IMR-90 (cell line): ENCODE measurements around the gene BMP5. TPM values are rescaled to one million over a fixed set of nuclear protein-coding genes. Genes with fewer than 3 reads are reported as not detected.

Source experiments
- ATAC-seq: fragments of 200-7000 bp; cut with Tn5 transposase; 2 replicates; pipeline ENCODE4 v1.9.1; 2020; ENCODE audit warnings: low read depth, mild to moderate bottlenecking, moderate library complexity
- BruUV-seq: library from RNA; stranded (reverse); fragments of 400-500 nt; replicated peaks from 2 replicates; lab custom pipeline; 2021; lab: Mats Ljungman, UMichigan
- CTCF ChIA-PET: fragments of 300-600 bp; formaldehyde crosslinking; extraction: SDS; loops from one replicate; lab custom pipeline; 2021; ENCODE audit warnings: antibody characterized with exemption; lab: Yijun Ruan, JAX
- POLR2A ChIA-PET: fragments of 300-600 bp; sonication (Branson Sonifier 250); formaldehyde crosslinking; loops from one replicate; lab custom pipeline; 2022; ENCODE audit warnings: antibody characterized with exemption; ENCODE audit not compliant: unreplicated experiment; lab: Charles Lee
- DNase-seq: peaks from one replicate; pipeline ENCODE4 v3.0.0; 2013
- H2AFZ ChIP-seq: replicated peaks from 2 replicates; pipeline ENCODE3; 2013; ENCODE audit warnings: low read length, mild to moderate bottlenecking; ENCODE audit not compliant: poor library complexity
- H2AK5ac ChIP-seq: 2 replicates; pipeline ENCODE4 v1.6.1; 2013; ENCODE audit warnings: low read depth, low read length, inconsistent platforms
- H2AK9ac ChIP-seq: replicated peaks from 2 replicates; pipeline ENCODE3; 2013; ENCODE audit warnings: mild to moderate bottlenecking, low read depth, low read length, moderate library complexity; ENCODE audit not compliant: poor library complexity
- H2BK120ac ChIP-seq: 2 replicates; pipeline ENCODE4 v1.6.1; 2013; ENCODE audit warnings: low read depth, low read length, inconsistent platforms
- H2BK15ac ChIP-seq: 3 replicates; pipeline ENCODE4 v1.6.1; 2013; ENCODE audit warnings: low read depth, low read length, inconsistent platforms
- H2BK20ac ChIP-seq: 2 replicates; pipeline ENCODE4 v1.6.1; 2013; ENCODE audit warnings: low read depth, mild to moderate bottlenecking, inconsistent platforms, low read length, moderate library complexity
- H2BK5ac ChIP-seq: 2 replicates; pipeline ENCODE4 v1.6.1; 2013; ENCODE audit warnings: mild to moderate bottlenecking, low read depth, low read length, inconsistent platforms; ENCODE audit not compliant: poor library complexity, severe bottlenecking
- H3K14ac ChIP-seq: replicated peaks from 2 replicates; pipeline ENCODE4 v1.6.1; 2013; ENCODE audit warnings: low read depth, low read length, inconsistent platforms
- H3K18ac ChIP-seq: 2 replicates; pipeline ENCODE4 v1.6.1; 2013; ENCODE audit warnings: low read depth, low read length, control low read depth
- H3K23ac ChIP-seq: 2 replicates; pipeline ENCODE4 v1.6.1; 2013; ENCODE audit warnings: low read depth, low read length, inconsistent platforms
- H3K27ac ChIP-seq: 2 replicates; pipeline ENCODE4 v1.5.1; 2013; ENCODE audit warnings: mild to moderate bottlenecking, control low read depth, low read length; ENCODE audit not compliant: insufficient read depth
- H3K27me3 ChIP-seq: 2 replicates; pipeline ENCODE4 v1.6.1; 2013; ENCODE audit warnings: low read length; ENCODE audit not compliant: control insufficient read depth, insufficient read depth
- H3K36me3 ChIP-seq: 2 replicates; pipeline ENCODE4 v1.6.1; 2013; ENCODE audit warnings: low read length, mixed read lengths; ENCODE audit not compliant: control insufficient read depth, insufficient read depth
- H3K4ac ChIP-seq: 2 replicates; pipeline ENCODE4 v1.6.1; 2013; ENCODE audit warnings: low read depth, low read length, inconsistent platforms
- H3K4me1 ChIP-seq: 2 replicates; pipeline ENCODE4 v1.6.1; 2013; ENCODE audit warnings: low read length, mixed read lengths; ENCODE audit not compliant: control insufficient read depth, insufficient read depth
- H3K4me2 ChIP-seq: 2 replicates; pipeline ENCODE4 v1.6.1; 2013; ENCODE audit warnings: low read depth, mild to moderate bottlenecking, control low read depth, low read length, moderate library complexity
- H3K4me3 ChIP-seq: 2 replicates; pipeline ENCODE4 v1.5.1; 2013; ENCODE audit warnings: low read depth, mild to moderate bottlenecking, control low read depth, low read length, moderate library complexity; ENCODE audit not compliant: insufficient read depth
- H3K56ac ChIP-seq: 2 replicates; pipeline ENCODE4 v1.6.1; 2013; ENCODE audit warnings: low read length, inconsistent platforms; ENCODE audit not compliant: insufficient read depth; ENCODE audit errors: extremely low read depth
- H3K79me1 ChIP-seq, 2 experiments: 2 replicates each; pipeline ENCODE4 v1.6.1; 2013; ENCODE audit warnings: low read length in 2 of 2, inconsistent platforms in 1 of 2, low read depth in 1 of 2
- H3K9ac ChIP-seq: 2 replicates; pipeline ENCODE4 v1.6.1; 2013; ENCODE audit warnings: low read depth, low read length, control low read depth
- H3K9me1 ChIP-seq: 2 replicates; pipeline ENCODE4 v1.6.1; 2013; ENCODE audit warnings: low read length, inconsistent platforms; ENCODE audit not compliant: insufficient read depth
- H3K9me3 ChIP-seq: 2 replicates; pipeline ENCODE4 v1.6.1; 2013; ENCODE audit warnings: low read length; ENCODE audit not compliant: control insufficient read depth, insufficient read depth
- H4K20me1 ChIP-seq: 2 replicates; pipeline ENCODE4 v1.6.1; 2013; ENCODE audit warnings: low read length, inconsistent platforms; ENCODE audit not compliant: insufficient read depth
- H4K5ac ChIP-seq: 2 replicates; pipeline ENCODE4 v1.6.1; 2013; ENCODE audit warnings: mild to moderate bottlenecking, low read depth, low read length, control low read depth
- H4K8ac ChIP-seq, 2 experiments: 2 replicates each; pipeline ENCODE4 v1.6.1; 2013; ENCODE audit warnings: low read depth in 2 of 2, low read length in 2 of 2, control low read depth in 1 of 2, inconsistent platforms in 1 of 2
- H4K91ac ChIP-seq: 2 replicates; pipeline ENCODE4 v1.6.1; 2013; ENCODE audit warnings: low read depth, low read length, inconsistent platforms; ENCODE audit not compliant: insufficient read depth
- BHLHE40 ChIP-seq: fragments of 150-350 bp; IDR thresholded peaks from 2 replicates; pipeline ENCODE4 v1.6.1; 2016; ENCODE audit warnings: mild to moderate bottlenecking, low read depth, low read length
- CEBPB ChIP-seq: IDR thresholded peaks from 2 replicates; pipeline ENCODE4 v1.6.1; 2012; ENCODE audit warnings: low read depth, low read length, improper control_type of control experiment
- CHD1 ChIP-seq: IDR thresholded peaks from 2 replicates; pipeline ENCODE4 v1.6.1; 2012; ENCODE audit warnings: low read depth, low read length, improper control_type of control experiment
- ELK1 ChIP-seq: fragments of 150-350 bp; IDR thresholded peaks from 2 replicates; pipeline ENCODE4 v1.6.1; 2016; ENCODE audit warnings: low read depth, mild to moderate bottlenecking, low read length, moderate library complexity, borderline replicate concordance
- FOS ChIP-seq: fragments of 150-350 bp; IDR thresholded peaks from 2 replicates; pipeline ENCODE4 v1.6.1; 2016; ENCODE audit warnings: low read depth, low read length
- MAFK ChIP-seq: IDR thresholded peaks from 2 replicates; pipeline ENCODE4 v1.6.1; 2012; ENCODE audit warnings: low read depth, low read length, improper control_type of control experiment
- MAZ ChIP-seq: IDR thresholded peaks from 2 replicates; pipeline ENCODE4 v1.6.1; 2012; ENCODE audit warnings: low read depth, mild to moderate bottlenecking, low read length, improper control_type of control experiment, moderate library complexity, borderline replicate concordance
- MXI1 ChIP-seq: IDR thresholded peaks from 2 replicates; pipeline ENCODE4 v1.6.1; 2012; ENCODE audit warnings: low read depth, mild to moderate bottlenecking, low read length, moderate library complexity, borderline replicate concordance
- NFE2L2 ChIP-seq: fragments of 150-350 bp; IDR thresholded peaks from 2 replicates; pipeline ENCODE4 v1.6.1; 2016; ENCODE audit warnings: low read depth, mild to moderate bottlenecking, low read length
- POLR2A ChIP-seq: IDR thresholded peaks from 2 replicates; pipeline ENCODE4 v1.6.1; 2012; ENCODE audit warnings: mild to moderate bottlenecking, low read depth, low read length
- RAD21 ChIP-seq: IDR thresholded peaks from 2 replicates; pipeline ENCODE4 v1.6.1; 2012; ENCODE audit warnings: low read length, improper control_type of control experiment
- RCOR1 ChIP-seq: IDR thresholded peaks from 2 replicates; pipeline ENCODE4 v1.6.1; 2012; ENCODE audit warnings: mild to moderate bottlenecking, low read length, improper control_type of control experiment; ENCODE audit not compliant: insufficient replicate concordance
- RFX5 ChIP-seq: IDR thresholded peaks from 2 replicates; pipeline ENCODE4 v1.8.0; 2012; ENCODE audit warnings: low read depth, mild to moderate bottlenecking, low read length, moderate library complexity
- SMC3 ChIP-seq: fragments of 150-350 bp; IDR thresholded peaks from 2 replicates; pipeline ENCODE4 v1.6.1; 2016; ENCODE audit warnings: low read depth, mild to moderate bottlenecking, antibody characterized with exemption, low read length, moderate library complexity
- WGBS, 2 experiments: methylation state at CpG; one replicate each; pipeline versions ENCODE4 v1.1.5 to v1.1.7; 2013; ENCODE audit warnings: missing lambda C conversion rate in 2 of 2; ENCODE audit not compliant: insufficient read length in 1 of 2; ENCODE audit errors: extremely low coverage in 2 of 2; 5-methylcytosine and 5-hydroxymethylcytosine counted together
- dilution Hi-C: fragments of 300-500 bp; cut with HindIII; formaldehyde crosslinking; loops from one replicate; pipeline ENCODE4 v1.14.3; 2018; ENCODE audit warnings: low sequenced_read_pairs; ENCODE audit not compliant: unreplicated experiment
- in situ Hi-C: fragments of 300-500 bp; cut with MboI; formaldehyde crosslinking; loops from 3 replicates; pipeline ENCODE4 v1.14.3; 2019; ENCODE audit warnings: low sequenced_read_pairs, inconsistent platforms, mixed read lengths
- intact Hi-C: fragments of 100-400 bp; cut with micrococcal nuclease; formaldehyde crosslinking; loops from 2 replicates; pipeline ENCODE4 v1.10.0; 2022
- polyA plus RNA-seq, 3 experiments: library from polyadenylated mRNA; depleted of rRNA; stranded (reverse); fragments of >200 nt; gene quantifications; 2 replicates each; pipeline ENCODE4 v1.2.3, GENCODE V29; 2012; ENCODE audit warnings: low replicate concordance in 1 of 3
- total RNA-seq: library from RNA; depleted of rRNA; stranded (reverse); fragments of >200 nt; gene quantifications from 2 replicates; pipeline ENCODE4 v1.2.3, GENCODE V29; 2012
- TF ChIP-seq, protein P1 (sequence below): fragments of 150-350 bp; IDR thresholded peaks from 2 replicates; pipeline ENCODE4 v1.6.1; 2017; ENCODE audit warnings: mild to moderate bottlenecking, antibody characterized with exemption, low read length, low read depth

Gene BMP5
- total and polyA plus RNA-seq, 2 of the 4 experiments (the other 2 are of a cell fraction), result under 0.01 to 0.02 TPM

- Histone ChIP-seq H3K9me1 (peaks cover 6% of the 10 kb centered on the region), H3K27me3 (no peaks in the 10 kb centered on the region), H3K14ac (no peak overlapping the region), H3K4me2 (peak overlapping the region; percentile 47; the same call in 1 of the 2 replicates), H2AK5ac (no peak overlapping the region), H3K4me1 (peaks cover 8% of the 10 kb centered on the region), H3K36me3 (no peaks in the 10 kb centered on the region), H2BK15ac (no peak overlapping the region), H3K56ac (no peak overlapping the region), H4K5ac (peak overlapping the region; percentile 35; the same call in 1 of the 2 replicates), H3K9me3 (no peaks in the 10 kb centered on the region), H4K8ac (no peak overlapping the region), H2BK120ac (no peak overlapping the region), H4K20me1 (no peaks in the 10 kb centered on the region), H3K4me3 (no peak overlapping the region), H3K23ac (no peak overlapping the region), H3K18ac (0 out of 2 replicates have a peak overlapping the region, but pooled peaks have one; percentile 22), H2AK9ac (no peak overlapping the region), H2BK20ac (no peak overlapping the region), H4K91ac (no peak overlapping the region), H3K9ac (no peak overlapping the region), H3K79me1 (no peaks in the 10 kb centered on the region), H3K27ac (peak overlapping the region; percentile 37; the same call in 1 of the 2 replicates), H3K4ac (no peak overlapping the region), H2BK5ac (peak overlapping the region; percentile 29), H2AFZ (no peak overlapping the region)
- ATAC-seq (peak; percentile 55), DNase-seq (peak; percentile 48)
- no CpG with 5 or more reads among the region's 3 CpGs for WGBS, 2 experiments
- no TSS peak for BruUV-seq
- CTCF ChIA-PET, result no interaction called here
- dilution Hi-C loops, result no loop called here
- POLR2A ChIA-PET, result no interaction called here
- in situ Hi-C loops, result no loop called here
- intact Hi-C loops, result no loop called here
- TF ChIP-seq MAFK (no peak), RAD21 (no peak), BHLHE40 (no peak), NFE2L2 (no peak), MAZ (no peak), SMC3 (no peak), FOS (no peak), RCOR1 (no peak), ELK1 (no peak), CEBPB (no peak), CHD1 (no peak), MXI1 (no peak), POLR2A (no peak), RFX5 (no peak)
- TF ChIP-seq, protein P1, sequence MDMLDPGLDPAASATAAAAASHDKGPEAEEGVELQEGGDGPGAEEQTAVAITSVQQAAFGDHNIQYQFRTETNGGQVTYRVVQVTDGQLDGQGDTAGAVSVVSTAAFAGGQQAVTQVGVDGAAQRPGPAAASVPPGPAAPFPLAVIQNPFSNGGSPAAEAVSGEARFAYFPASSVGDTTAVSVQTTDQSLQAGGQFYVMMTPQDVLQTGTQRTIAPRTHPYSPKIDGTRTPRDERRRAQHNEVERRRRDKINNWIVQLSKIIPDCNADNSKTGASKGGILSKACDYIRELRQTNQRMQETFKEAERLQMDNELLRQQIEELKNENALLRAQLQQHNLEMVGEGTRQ, result no peak
These were observed 42.5 kb upstream of the BMP5 start for GRCh38 chr6:55917751-55918415.
